Ecto neural progenitor cell (in vitro differentiated cells): ENCODE measurements around the gene CNNM4.

Source experiments
- DNase-seq: peaks from one replicate; pipeline ENCODE4 v3.0.0-alpha.2; 2018; ENCODE audit warnings: low spot score

CNNM4 gene

DNA sequence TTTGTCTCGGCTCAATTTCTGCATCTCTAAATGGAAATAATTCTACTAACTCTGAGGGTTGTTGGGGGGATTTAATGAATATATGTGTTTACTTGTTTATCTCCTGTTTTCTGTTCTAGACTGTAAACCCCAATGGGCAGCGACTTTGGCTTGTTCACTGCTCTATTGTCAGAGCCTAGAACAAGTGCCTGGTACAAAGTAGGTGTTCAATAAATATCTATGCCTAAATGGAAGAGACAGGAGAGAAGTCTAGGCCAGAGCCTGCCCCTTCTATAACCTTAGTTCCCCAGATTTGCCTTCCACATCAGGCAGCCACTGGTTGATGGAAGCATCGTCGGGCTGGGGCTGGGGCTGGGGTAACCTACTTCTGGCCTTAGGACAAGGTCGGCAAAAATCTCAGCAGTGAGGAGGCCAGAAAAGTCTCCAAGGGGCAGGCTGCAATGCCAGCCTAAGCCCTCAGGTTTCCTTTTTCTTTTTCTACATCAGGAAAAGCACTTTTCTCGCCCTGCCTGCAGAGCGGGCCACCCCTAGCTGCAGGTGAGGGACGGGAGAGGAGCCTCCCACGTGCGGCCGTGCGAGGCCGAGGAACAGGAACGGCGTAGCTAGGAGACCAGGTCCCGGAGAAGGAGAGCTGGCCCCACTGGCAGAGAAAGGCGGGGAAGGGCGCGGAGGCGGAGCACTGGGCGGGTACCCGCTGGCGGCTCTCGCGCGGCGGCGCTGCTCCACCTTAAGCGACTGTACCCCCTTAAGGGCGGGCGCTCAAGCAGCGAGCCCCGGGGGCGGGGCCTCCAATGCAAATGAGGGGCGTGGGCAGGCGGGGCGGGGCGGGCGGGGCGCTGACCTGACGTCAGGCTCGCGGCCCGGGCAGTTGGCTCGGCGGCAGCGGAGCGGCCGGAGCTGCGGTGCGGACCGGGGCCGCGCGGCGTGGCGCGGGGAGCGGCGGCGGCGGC lies at the start of gene CNNM4:
Gene CNNM4 (plus strand): TSS at position 867 of the 950 bp plus-strand sequence. CDS start 98 bp downstream, outside the sequence.
- peak; percentile 97 for DNase-seq

DNA sequence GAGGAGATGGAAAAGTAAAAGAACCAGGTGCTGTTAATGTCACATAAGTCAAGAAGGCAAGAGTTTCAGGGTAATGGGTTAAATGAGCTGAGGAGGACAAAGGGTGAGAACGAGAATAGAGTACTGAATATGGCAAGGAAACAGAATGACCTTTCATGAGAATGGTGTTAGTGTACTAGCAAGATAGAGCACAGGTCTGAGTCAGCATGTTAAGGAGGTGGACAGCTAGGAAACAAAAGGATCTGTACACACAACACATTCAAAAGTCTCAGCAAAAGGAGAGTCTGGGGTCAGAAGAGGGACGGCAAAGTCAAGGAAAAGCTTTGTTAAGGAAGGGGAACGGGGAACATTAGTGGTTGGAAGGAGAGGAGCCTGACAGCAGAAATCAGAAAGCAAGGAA lies 49.7 kb upstream of the CNNM4 start:
- DNase-seq, result no peak

DNA sequence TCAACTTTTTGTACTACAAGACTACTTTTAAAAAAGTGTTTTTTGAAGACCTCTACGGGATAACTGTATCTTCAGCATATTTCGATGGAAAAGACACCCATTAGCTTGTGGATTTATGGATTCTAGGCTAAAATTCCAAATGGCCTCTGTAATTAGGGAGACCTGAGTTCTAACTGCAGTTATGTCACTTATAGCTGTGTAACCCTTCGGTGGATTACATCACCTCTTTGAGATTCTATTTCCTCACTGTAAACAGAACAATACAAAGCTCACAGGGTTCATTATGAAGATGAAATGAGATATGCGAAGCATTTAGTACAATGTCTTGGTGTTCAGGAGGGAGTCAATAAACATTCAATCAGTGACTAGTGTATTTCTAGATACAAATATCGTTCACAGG lies 45.0 kb upstream of the CNNM4 start:
- no peak for DNase-seq

DNA sequence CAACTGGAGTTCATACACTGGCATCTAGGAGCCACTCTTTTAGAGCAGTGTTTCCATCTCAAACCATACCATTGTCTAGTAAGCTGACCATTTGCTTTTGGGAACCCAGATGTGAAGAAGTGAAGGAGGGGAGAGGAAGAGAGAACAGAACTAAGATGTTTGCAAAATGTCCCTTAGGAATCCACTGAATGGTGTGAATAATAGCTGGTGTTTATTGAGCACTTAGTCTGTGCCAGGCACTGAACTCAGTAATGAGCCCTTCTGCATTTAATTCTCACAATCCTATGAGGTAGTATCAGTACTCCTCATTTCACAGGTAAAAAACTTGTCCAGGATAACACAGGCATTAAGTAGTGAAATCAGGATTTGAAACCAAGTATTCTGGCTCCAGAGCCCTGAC lies 44.3 kb upstream of the CNNM4 start:
- DNase-seq, result no peak

DNA sequence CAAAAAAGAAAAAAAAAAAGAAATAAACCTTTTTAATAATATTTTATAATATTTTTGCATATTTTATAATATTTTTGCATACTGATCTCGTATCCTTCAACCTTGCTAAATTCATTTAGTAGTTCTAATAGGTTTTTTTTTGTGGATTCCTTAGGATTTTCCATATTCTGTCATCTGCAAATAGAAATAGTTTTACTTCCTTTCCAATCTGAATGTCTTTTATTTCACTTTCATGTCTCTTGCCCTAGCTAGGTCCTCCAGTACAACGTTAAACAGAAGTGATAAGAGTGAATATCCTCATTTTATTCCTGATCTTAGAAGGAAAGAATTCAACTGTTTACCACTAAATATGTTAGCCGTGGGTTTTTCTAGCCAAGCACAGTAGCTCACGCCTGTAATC lies 34.6 kb upstream of the CNNM4 start:
- DNase-seq, result no peak

DNA sequence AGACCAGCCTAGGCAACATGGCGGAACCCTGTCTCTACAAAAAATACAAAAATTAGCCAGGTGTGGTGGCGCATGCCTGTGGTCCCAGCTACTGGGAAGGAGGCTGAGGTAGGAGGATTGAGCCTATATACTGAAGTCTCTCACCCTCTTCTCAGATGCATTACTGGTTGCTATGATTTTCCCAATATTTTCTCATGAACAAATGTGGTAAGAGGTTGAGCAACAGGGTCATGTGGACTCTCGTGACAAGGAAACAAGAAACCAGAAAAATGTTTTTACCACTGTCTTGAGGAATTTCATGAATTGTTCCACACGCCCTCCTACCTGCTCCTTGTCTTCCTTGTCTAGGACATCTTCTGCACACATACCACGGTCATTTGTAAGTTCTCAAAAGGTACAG lies 33.3 kb upstream of the CNNM4 start:
- DNase-seq, result no peak

DNA sequence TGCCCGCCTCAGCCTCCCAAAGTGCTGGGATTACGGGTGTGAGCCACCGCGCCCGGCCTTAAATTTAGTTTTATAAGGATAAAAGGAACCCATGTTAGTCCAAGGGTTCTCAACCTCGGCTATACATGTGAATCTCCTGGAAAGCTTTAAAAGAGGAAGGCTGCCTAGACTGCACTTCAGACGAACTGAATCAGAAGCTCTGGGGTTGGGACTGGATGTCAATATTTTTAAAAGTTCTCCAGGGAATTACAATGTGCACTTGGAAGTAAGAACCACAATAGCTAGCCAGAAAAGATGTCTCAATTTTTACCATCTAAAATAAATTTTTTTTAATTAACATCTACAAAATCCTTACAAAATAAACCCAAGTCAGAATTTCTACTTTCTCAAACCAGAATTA lies 31.0 kb upstream of the CNNM4 start:
- DNase-seq, result no peak

DNA sequence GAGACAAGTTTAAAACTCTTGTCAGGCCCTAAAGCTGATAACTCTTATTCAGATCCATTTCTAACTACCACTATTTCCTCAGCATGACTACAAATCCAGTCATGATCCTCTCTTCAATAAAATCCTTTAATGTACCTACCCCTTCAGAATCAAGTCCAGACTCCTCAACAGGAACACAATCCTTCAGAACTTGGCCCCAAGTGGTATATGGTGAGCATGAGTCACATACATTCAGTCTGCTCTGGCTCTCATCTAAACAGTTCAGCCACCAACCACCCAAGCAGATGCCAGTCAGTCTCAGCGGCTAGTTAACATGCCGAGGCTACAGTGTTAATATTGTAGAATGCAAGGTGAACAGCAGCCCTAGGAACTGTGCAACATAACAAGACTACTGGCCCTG lies 30.5 kb upstream of the CNNM4 start:
- DNase-seq, result no peak

DNA sequence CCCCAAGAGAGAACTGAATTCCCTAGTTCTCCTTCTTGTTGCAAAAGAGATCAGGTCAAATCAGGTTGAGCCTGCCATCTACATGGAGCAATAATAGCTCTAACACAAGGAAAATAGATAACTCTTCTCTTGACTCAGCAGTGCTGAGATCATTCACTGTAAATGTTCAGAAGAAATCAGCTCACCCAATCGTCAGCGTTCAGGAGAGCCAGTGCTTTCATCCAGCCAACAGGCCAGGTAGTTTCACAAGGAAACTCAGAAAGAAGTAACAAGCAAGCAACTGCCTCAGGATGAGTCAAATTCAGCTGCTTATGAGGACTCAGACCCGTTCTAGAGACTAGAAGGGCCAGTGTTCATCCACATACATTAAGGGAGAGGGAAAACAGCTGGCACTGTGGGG lies 26.8 kb upstream of the CNNM4 start:
- DNase-seq, result no peak

DNA sequence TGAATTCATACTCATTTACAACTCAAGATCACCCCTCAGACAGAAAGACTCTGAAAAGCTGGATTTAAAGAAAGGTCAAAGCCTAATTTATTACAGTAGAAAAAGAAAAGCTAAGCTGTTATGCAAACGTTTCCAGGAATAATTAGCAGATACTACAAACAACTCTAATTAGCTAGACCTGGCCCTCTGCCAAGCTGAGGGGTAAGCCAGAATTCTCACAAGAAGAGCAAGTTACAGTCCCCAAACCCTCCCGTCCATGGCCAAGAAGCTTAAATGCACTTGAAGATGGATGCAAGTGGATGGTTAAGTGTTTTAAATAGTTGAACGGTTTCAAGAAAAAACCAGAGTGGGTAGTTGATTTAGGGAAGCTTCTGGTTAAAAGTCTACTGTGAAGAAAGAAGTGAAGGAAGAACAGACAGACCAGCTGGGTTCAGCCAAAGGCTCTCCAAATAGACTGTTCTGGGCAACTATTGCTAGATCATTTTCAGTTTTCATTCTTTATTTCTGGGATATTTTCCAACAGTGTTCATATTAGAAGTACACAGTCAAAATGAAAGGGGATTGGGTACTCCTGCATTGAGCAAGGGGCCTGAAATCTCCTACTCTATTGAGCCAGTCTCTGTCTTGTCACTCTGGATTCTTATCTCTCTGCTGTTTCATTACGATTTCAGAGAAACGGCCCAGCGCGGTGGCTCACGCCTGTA lies 25.7 kb upstream of the CNNM4 start:
- DNase-seq, result no peak

DNA sequence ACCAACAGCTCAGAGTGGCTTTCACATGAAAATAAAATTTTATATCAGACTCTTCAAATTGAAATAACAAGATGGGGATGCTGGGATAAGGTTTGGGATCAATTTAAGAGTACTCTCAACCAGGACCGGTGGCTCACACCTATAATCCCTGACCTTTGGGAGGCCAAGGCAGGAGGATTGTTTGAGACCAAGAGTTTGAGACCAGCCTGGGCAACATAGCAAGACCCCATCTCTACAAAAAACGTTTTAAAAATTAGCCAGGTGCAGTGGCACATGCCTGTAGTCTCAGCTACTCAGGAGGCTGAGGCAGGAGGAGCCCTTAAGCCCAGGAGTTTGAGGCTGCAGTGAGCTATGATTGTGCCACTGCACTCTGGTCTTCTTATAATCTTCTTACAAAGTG lies 23.5 kb upstream of the CNNM4 start:
- DNase-seq, result no peak

DNA sequence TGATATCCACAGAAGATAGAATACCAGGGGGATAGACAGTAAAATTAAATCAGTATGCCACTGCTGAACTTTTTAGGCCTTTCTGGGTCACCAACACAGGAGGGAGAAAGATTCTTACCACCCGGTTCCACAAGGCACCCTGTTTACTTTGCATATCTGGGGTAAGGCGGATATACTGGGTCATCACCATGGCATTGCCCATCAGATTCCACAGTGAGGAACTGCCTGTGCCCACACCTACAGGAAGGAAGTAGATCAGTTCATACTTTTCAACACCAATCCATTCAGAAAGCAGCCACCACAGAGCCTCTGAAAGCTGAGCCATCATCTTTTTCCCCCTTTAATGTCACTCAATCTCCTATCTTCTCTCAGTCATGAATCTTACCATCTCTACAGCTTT lies 22.9 kb upstream of the CNNM4 start:
- DNase-seq, result no peak

DNA sequence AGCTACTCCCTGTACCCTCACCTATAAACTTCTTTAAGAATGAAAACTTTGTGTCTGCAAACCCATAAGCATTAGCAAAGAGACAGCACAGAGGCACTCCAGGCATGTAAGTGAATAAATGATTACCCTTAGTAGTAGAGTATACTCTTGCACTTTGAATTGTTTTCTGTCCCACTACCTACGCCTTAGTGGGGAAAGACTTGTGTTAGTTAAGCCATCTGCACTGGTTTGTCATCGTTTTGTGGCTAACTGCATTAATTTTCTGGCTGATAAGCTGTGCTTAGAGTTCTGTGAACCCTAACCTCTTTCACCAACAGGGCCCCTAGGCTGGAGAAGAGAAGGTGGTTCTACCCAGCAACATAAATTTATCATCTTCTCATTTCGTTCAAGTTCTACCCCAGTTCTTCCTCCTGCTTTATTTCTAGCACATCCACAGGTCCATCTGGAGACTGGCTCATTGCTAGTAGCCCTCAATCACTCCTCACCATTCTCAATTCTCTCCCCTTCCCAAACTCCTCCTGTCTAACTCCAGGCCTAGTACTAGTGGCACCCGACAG lies 21.5 kb upstream of the CNNM4 start:
- DNase-seq, result no peak

DNA sequence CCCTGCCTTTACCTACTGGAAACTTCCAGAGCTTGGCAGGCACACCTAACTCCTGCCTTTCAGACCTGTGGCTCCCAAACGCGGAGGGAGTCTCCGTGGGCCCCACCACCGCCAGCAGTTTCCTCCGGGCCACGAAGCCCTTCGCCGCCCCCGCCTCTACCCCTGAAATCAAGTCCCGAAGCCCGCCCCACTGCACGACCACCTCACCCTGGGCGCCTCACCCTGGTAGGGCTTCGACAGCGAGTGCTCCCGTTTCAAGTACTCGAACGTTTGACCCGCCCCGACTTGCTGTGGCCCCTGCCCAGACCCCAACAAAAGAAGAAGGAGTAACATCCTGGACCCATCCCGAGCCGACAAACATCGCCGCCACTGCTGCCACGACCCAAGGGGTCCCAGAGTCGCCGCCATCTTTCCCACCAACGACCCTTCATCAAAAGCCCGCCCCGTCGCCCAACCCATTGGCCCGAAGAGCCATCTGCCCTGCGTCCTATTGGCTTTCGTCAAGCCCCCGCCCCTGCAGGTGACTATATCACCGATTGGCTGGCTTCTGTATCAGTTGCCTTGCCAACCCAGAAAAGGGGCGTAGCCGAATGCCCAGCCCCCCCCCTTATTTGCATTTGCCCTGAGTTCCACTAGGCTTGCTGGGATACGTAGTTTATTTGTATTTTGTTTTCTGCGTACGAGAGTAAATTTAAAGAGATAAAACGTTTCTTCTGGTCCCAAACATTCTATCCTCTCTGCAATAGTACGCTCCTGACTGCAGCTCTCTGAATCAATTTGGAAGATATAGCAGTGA lies 20.9 kb upstream of the CNNM4 start, which contains the start of gene LMAN2L:
Gene LMAN2L (minus strand): TSS at position 432 of the 796 bp plus-strand sequence. CDS start 24 bp downstream, at position 408.
- peak; percentile 97 for DNase-seq

DNA sequence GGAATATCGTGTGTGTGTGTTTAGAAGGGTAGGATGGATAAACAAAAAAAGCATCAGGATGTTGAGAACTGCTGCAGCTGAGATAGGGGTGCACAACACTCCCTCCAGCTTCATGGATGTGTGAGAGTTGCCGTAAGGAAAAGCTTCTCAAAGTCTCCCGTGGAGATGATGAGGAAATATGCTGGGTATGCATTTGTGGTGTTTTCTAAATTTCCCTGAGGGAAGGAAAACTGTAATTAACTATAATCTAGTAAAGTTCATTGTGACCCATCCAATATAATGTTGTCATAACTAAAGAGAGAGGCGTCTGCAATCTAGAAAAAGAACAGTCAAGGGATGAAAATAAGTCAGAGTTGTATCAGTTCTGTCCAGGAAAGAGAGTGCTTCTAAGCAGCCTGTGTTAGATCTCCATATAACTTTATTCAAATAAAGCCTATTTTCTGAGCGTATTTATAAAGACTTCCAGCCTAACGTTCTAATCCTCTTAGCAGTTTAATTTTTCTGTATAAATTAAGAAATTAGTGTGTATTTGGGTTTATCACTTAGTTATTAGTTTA lies 13.6 kb upstream of the CNNM4 start:
- DNase-seq, result no peak

DNA sequence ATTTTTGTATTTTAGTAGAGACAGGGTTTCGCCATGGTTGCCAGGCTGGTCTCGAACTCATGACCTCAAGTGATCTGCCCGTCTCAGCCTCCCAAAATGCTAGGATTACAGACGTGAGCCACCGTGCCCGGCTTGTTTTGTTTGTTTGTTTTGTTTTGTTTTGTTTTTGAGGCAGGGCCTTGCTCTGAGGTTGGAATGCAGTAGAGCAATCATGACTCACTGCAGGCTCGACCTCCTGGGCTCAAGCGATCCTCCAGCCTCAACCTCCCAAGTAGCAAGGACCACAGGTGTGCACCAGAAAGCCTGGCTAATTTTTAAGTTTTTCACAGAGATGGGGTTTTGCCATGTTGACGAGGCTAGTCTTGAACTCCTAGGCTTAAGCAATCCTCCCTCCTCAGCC lies 8.9 kb upstream of the CNNM4 start:
- no peak for DNase-seq

DNA sequence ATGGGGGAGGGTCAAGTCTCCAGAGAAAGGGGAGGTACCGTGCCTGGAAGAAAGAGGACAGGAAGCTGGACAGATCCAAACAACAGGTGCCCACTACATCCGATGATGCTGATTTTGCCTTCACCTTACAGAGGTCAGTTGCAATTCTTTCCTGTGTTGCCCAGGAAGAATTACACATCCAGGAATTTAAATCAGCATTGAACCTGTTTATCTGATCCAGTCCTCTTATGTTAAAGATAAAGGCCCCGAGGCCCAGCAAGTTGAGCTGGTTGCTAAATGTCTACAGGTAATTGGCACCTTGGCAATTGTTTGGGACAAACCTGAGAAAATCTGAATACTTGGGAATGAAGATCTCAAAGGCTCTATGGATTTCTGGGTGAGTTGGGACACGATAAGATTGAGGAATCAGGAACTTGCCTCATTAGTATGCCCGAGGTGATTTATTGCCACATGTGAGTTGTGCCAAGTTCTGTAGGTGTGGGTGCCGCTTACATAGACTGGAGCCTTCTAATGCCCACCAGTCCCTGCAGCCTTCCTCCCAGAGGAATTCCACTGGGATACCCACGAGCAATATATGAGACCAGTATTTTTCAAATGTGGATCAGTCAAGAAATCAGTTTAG lies 6.9 kb upstream of the CNNM4 start:
- no peak for DNase-seq

DNA sequence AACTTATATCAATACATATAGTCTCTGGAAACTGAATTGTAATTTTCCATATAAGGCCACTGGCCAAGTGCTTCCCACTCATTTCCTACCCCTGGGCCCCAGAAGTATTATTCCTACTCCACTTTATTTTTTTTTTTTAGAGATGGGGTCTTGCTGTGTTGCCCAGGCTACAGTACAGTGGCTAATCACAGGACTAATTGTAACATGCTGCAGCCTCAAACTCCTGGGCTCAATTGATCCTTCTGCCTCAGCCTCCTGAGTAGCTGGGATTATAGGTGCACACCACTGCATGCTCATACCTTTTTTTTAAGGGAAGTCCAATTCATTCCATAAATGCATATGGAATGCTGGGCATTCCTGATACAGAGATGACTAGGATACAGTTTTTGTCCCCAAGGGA lies 6.4 kb upstream of the CNNM4 start:
- DNase-seq, result no peak

DNA sequence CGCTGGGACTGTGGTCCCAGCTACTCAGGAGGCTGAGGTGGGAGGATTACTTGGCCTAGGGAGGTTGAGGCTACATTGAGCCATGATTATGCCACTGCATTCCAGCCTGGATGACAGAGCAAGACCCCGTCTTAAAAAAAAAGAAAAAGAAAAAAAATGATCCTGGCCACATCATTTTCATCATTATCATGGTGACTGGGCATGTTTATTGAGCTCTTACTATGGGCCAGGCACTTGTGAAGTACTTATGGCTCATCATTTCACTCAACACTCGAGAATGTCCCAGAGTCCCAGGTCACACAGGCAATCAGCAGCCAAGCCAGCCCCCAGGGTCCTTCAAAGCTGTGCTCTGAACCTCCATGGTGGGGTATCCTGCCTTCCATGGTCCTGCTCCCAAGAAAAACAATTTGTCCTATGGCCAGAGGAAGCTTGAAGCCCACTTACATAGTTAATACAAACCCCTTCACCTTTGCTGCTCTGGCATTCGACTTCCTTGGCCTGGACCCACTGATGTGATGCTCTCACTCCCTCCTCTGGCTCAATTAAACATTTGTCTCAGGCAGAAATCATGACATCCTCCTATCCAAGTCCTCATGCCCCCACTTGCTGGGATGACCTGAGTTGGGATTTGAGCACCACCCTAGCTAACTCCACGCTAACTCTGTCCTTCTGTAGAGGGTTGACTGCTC lies 3.8 kb upstream of the CNNM4 start:
- no peak for DNase-seq

DNA sequence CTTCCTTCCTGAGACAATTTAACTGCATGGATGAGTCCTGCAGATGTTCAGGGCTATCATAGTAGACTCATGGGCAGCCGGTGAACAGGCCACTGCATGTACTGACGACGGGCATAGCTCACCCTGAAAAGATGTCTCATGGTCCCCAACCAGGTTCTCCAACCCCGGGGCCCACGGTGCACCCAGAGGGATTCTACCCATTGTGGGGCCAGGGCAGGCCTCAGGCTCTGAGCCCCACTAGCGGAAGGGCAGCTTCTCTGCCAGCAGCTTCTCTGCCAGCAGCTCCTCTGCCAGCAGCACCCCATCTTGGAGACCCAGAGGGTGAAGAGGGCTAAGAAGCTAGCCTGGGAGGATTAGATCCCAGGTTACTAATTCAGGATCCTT lies 3.2 kb upstream of the CNNM4 start:
- no peak for DNase-seq

DNA sequence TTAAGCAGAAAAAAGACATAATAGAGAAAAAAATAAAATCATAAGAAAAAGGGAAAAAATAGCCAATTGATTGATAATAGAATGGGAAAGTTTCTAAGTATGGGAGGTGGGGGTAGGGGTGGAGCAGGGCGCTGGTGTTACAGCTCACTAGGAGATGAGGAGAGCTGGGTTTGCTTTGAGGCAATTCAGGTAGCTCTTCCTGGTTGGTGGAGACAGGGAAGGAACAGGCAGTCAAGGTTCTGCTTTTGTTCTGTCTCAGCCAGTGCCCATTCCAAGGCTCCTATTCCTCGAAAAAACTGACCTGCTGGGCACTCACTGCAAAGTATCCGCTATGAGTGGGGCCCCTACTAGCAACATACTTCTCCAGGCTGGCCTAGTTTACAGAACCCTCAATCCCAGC lies 1.7 kb upstream of the CNNM4 start:
- no peak for DNase-seq
